ENCODE measurements around the gene RALGPS1.

RALGPS1 gene

DNA sequence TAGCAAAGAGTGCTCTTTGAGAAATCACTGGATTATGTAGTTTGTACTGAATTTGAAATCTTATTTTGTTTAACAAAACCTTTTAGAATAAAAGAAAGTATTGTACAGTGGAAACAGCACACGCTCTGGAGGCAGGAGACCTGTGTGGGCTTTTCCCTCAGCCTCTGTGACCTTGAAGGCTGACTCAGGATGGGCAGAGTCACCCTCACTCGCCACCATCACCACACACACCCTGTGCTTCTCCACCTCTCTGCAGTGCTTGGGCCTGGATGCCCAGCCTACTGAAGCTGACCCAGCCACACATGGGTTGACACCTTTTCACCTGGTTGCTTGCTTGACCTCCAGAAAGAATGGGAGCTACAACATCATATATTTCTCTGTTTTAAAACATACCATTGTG, 188.2 kb downstream of the RALGPS1 start:
- no peak for DNase-seq (ENCODE audit: low read depth)
- no peak overlapping the region for H3K4me3 ChIP-seq (ENCODE audit: low read length)
- TF ChIP-seq, protein P1, sequence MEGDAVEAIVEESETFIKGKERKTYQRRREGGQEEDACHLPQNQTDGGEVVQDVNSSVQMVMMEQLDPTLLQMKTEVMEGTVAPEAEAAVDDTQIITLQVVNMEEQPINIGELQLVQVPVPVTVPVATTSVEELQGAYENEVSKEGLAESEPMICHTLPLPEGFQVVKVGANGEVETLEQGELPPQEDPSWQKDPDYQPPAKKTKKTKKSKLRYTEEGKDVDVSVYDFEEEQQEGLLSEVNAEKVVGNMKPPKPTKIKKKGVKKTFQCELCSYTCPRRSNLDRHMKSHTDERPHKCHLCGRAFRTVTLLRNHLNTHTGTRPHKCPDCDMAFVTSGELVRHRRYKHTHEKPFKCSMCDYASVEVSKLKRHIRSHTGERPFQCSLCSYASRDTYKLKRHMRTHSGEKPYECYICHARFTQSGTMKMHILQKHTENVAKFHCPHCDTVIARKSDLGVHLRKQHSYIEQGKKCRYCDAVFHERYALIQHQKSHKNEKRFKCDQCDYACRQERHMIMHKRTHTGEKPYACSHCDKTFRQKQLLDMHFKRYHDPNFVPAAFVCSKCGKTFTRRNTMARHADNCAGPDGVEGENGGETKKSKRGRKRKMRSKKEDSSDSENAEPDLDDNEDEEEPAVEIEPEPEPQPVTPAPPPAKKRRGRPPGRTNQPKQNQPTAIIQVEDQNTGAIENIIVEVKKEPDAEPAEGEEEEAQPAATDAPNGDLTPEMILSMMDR (conservative IDR thresholded peaks at IDR 0.05; ENCODE audit: low read depth, low read length): no peak

DNA sequence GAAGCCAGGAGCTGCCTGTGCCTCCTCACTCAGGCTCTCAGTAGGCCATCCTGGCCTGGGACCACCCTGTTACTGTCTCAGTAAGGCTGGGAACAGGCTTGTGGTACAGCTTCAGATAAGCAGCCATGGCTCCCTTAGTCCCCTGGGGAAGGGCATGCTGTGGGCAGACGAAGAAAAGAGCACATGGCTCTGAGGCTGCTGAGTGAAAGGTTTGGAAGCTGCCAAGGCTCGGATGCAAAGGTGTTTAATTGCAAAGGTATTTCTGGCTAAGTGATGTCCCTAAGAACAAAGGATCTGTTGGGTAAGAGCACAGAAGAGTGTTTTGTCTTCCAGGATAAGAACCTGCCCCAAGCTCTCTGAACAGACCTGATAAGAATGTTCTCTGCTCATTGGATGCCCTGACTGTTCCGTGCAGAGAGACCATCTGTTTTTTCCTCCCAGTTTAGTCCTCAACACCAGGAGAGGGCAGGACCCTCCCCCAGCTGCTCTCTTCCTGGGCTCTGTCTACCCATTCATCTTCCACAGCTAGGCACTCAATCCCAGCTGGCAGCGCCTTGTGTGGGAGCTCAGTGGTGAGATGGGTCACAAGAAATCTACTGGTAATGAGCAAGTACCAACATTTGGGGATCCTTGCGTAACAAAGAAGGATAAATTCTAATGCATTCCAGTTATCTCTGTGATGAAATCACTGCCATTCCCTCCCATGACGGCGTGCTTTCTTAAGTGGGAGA, 190.2 kb downstream of the RALGPS1 start:
- no peak for DNase-seq (ENCODE audit: low read depth)
- TF ChIP-seq, protein P1 (conservative IDR thresholded peaks at IDR 0.05; ENCODE audit: low read depth, low read length): no peak
- H3K4me3 ChIP-seq (ENCODE audit: low read length): no peak overlapping the region

DNA sequence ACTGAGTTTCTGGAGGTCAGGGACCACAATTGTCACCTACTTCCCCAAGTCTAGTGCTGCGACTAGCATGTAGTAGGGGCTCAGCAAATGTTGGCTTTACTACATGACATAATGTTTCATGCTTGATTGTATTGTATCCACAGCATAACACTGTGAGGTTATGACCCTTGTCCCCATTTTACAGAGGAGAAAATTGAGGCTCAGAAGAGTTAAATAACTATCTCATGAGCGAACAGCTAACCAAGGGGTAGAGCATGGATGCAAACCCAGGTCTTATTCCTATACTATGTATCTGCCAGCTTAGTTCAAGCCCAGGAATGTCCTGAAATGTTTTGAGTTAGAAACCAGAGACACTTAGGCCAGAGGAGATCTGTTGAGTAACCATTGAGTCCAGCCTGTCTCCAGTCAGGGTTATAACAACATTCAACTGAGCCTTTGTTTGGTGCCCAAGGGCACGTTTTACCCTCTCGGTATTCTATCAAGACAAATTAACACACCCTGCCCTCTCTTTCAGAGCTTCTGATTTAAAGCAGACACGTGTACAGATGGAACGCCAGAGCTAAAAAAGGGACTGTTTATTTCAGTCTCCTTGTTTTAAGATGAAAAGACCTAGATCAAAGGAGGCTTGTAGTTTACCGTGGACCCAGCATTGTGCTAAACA, 191.4 kb downstream of the RALGPS1 start:
- no peak for DNase-seq (ENCODE audit: low read depth)
- H3K4me3 ChIP-seq (ENCODE audit: low read length): no peak overlapping the region
- TF ChIP-seq, protein P1 (conservative IDR thresholded peaks at IDR 0.05; ENCODE audit: low read depth, low read length): no peak

DNA sequence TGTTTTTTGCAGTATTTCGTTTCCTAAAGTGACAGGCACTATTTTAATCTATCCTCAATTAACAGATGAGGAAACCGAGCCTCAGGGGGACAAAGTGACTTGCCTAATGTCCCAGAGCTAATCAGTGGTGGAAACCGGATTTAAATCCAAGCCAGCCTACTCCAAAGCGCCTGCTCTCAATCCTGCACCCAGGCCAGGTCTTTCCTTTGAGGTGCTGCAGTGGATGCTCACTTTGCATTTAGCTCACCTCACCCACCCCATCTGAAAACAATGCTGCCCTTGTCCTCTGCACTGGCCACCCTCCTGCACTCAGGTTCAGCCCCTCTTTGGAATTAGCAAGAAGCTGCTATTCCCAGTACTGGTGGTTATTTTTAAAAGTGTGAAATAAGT, 191.9 kb downstream of the RALGPS1 start:
- TF ChIP-seq, protein P1 (conservative IDR thresholded peaks at IDR 0.05; ENCODE audit: low read depth, low read length): no peak
- no peak for DNase-seq (ENCODE audit: low read depth)

DNA sequence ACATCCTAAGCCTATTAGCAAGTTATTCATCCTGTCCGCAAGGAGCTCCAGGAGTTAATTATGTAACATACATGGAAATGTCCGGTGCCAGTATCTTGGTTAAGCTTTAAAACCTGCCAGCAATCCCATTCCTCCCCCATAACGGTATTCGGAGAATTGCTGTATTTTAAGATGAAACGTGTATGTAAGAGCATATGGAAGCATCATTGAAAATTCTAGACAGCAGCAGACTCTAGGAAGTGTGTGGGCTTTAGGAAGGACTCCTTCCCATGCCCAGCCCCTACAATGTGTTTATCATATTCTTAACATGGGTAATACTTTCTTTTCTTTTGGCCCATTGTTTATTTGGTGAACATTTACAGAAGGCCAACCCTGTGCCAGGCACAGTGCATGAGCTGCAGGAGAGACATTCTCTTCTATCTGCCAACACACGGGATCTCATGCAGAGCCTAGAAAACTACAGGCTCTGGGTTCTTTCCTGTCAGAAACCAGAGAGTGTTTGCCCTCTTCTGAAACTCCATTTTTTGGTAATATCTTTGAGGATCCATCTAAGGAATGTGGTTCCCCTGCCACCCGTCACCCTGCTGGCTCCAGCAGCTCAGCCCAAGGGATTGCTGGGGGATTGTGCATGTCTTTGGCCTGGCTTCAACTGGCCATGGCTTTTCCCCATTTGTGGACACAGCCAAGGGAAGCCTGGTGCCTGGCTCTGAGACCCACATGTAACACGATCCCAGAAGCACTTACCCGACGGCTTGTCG, 192.8 kb downstream of the RALGPS1 start:
- no peak overlapping the region for H3K4me3 ChIP-seq (ENCODE audit: low read length)
- no peak for DNase-seq (ENCODE audit: low read depth)
- TF ChIP-seq, protein P1 (conservative IDR thresholded peaks at IDR 0.05; ENCODE audit: low read depth, low read length): no peak

More for the DNA sequence above, 191.9 kb downstream of the RALGPS1 start:
- H3K4me3 ChIP-seq (ENCODE audit: low read length): no peak overlapping the region

DNA sequence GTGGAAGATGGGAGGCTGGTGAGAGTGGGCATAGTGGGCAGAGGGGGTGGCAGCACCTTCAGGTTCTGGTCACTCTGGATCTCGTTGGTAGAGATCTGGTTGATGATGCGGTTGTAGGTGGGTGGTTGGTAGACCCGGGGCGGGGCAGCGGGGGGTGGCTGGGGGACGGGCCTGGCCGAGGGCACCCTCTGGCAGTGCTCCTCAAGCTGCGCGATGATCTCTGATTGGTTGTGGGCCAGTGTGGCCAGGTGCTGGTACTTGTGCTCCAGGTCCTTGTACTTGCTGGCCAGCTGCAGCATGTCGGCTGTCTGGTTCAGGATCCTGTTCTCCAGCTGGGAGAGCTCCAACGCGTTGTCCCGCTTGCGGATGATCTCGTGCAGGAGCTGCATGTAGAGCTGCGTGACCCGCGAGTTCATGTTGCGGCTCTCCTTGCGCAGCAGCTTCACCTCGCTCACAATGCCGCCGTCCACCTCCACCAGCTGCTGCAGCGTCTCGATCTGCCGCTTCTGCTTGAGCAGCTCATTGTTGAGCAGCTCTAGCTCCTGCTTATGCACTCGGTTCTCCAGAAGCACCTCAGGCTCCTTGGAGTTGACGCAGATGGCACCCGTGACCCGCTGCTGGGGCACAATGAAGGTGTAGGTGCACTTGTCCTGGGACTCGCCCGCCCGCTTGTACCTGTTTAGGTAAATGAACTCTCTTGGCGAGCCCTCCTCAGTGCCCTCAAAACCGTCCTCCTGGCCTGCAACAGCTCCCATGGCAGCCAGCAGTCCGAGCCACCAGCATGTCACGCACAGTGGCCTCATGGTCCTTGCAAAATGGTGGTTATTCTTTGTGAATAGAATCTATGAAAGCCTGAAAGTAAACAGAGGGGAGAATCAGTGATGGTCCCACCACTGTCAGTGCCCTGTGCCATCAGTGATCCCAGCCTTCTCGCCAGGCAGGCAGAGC, 193.6 kb downstream of the RALGPS1 start:
- H3K4me3 ChIP-seq (ENCODE audit: low read length): no peak overlapping the region
- no peak for DNase-seq (ENCODE audit: low read depth)
- TF ChIP-seq, protein P1 (conservative IDR thresholded peaks at IDR 0.05; ENCODE audit: low read depth, low read length): no peak

All from retinal pigment epithelial cell (primary cell).